Caco-2 (cell line): ENCODE results near the gene FAAP100. TPM values are rescaled to one million over a fixed set of nuclear protein-coding genes. Genes with fewer than 3 reads are reported as not detected.

Experiments used
- BruUV-seq: library from RNA; stranded (reverse); fragments of 400-500 nt; replicated peaks from 2 replicates; lab custom pipeline; 2021; lab: Mats Ljungman, UMichigan
- CTCF ChIA-PET: fragments of 300-600 bp; sonication (Branson Sonifier 250); formaldehyde crosslinking; loops from one replicate; lab custom pipeline; 2022; ENCODE audit warnings: antibody characterized with exemption; lab: Charles Lee
- POLR2A ChIA-PET: fragments of 300-600 bp; sonication (Branson Sonifier 250); formaldehyde crosslinking; loops from one replicate; lab custom pipeline; 2022; ENCODE audit warnings: antibody characterized with exemption; lab: Charles Lee
- DNase-seq, 2 experiments: peaks; one replicate each; pipeline versions ENCODE4 v3.0.0 to v3.0.0-alpha.2; 2020 to 2022
- H3K27me3 ChIP-seq: replicated peaks from 2 replicates; pipeline ENCODE4 v1.6.0; 2011; ENCODE audit warnings: low read length; ENCODE audit not compliant: control insufficient read depth, insufficient read depth
- H3K36me3 ChIP-seq: 2 replicates; pipeline ENCODE4 v1.5.1; 2011; ENCODE audit warnings: low read length; ENCODE audit not compliant: control insufficient read depth, insufficient read depth
- H3K4me1 ChIP-seq: fragments of 250-450 bp; sonication (Bioruptor Pico); 2 replicates; pipeline ENCODE4 v1.5.1; 2020; ENCODE audit warnings: mild to moderate bottlenecking
- H3K4me3 ChIP-seq: 2 replicates; pipeline ENCODE4 v1.5.1; 2011; ENCODE audit warnings: low read depth, mild to moderate bottlenecking, control low read depth, low read length
- H3K9me3 ChIP-seq: fragments of 250-450 bp; sonication (Bioruptor Pico); 2 replicates; pipeline ENCODE4 v1.5.1; 2020; ENCODE audit warnings: mild to moderate bottlenecking, moderate library complexity
- H3K27ac Mint-ChIP-seq: one replicate; pipeline ENCODE4 v1.8.0; 2022; ENCODE audit warnings: mixed read lengths; ENCODE audit not compliant: unreplicated experiment
- H3K27me3 Mint-ChIP-seq: one replicate; pipeline ENCODE4 v1.8.0; 2022; ENCODE audit warnings: mixed read lengths; ENCODE audit not compliant: insufficient read depth, unreplicated experiment
- H3K36me3 Mint-ChIP-seq: one replicate; pipeline ENCODE4 v1.8.0; 2022; ENCODE audit warnings: mild to moderate bottlenecking, mixed read lengths; ENCODE audit not compliant: insufficient read depth, unreplicated experiment
- H3K4me1 Mint-ChIP-seq: one replicate; pipeline ENCODE4 v1.8.0; 2022; ENCODE audit warnings: low read depth, mixed read lengths; ENCODE audit not compliant: unreplicated experiment
- H3K4me3 Mint-ChIP-seq: one replicate; pipeline ENCODE4 v1.8.0; 2022; ENCODE audit warnings: mild to moderate bottlenecking, moderate library complexity, mixed read lengths; ENCODE audit not compliant: unreplicated experiment
- H3K9me3 Mint-ChIP-seq: one replicate; pipeline ENCODE4 v1.8.0; 2022; ENCODE audit warnings: mixed read lengths; ENCODE audit not compliant: unreplicated experiment
- intact Hi-C: fragments of 100-400 bp; cut with micrococcal nuclease; formaldehyde crosslinking; loops from one replicate; pipeline ENCODE4 v1.10.0; 2022; ENCODE audit not compliant: unreplicated experiment
- total RNA-seq: library from RNA; stranded (reverse); gene quantifications from 2 replicates; pipeline ENCODE4 v1.2.3, GENCODE V29; 2022
- TF ChIP-seq, protein P1 (sequence below), 2 experiments: fragments of 200-600 bp in 1 of 2; IDR thresholded peaks; 1 replicate in 1 of 2; 2 replicates in 1 of 2; pipeline versions ENCODE4 v1.5.1 to v1.8.0; 2011 to 2022; ENCODE audit warnings: antibody characterized with exemption in 1 of 2, control low read depth in 1 of 2, inconsistent platforms in 1 of 2, low read depth in 1 of 2, low read length in 1 of 2, mild to moderate bottlenecking in 1 of 2, moderate library complexity in 1 of 2; ENCODE audit not compliant: insufficient read depth in 1 of 2, severe bottlenecking in 1 of 2, unreplicated experiment in 1 of 2

The FAAP100 gene
- total RNA-seq, 1 experiment from 2014 or later: 38.5 TPM

- Histone ChIP-seq H3K9me3 (no peaks in the 10 kb centered on the region), H3K4me3 (no peak overlapping the region), H3K36me3 (no peaks in the 10 kb centered on the region), H3K27me3 (no peaks in the 10 kb centered on the region), H3K4me1 (peaks cover 11% of the 10 kb centered on the region)
- H3K27me3 Mint-ChIP-seq: no peaks in the 10 kb centered on the region
- TF ChIP-seq, protein P1, sequence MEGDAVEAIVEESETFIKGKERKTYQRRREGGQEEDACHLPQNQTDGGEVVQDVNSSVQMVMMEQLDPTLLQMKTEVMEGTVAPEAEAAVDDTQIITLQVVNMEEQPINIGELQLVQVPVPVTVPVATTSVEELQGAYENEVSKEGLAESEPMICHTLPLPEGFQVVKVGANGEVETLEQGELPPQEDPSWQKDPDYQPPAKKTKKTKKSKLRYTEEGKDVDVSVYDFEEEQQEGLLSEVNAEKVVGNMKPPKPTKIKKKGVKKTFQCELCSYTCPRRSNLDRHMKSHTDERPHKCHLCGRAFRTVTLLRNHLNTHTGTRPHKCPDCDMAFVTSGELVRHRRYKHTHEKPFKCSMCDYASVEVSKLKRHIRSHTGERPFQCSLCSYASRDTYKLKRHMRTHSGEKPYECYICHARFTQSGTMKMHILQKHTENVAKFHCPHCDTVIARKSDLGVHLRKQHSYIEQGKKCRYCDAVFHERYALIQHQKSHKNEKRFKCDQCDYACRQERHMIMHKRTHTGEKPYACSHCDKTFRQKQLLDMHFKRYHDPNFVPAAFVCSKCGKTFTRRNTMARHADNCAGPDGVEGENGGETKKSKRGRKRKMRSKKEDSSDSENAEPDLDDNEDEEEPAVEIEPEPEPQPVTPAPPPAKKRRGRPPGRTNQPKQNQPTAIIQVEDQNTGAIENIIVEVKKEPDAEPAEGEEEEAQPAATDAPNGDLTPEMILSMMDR (IDR thresholded peaks at IDR 0.05; ENCODE audit: insufficient read depth in 1 of 2, low read depth in 1 of 2, low read length in 1 of 2, severe bottlenecking in 1 of 2, unreplicated experiment in 1 of 2): no peak
- H3K4me1 Mint-ChIP-seq: peaks cover 16% of the 10 kb centered on the region
- ChIA-PET POLR2A (interaction anchor here (0.6 to 1.6 kb wide), 2 partner anchors 20 to 44 kb away, joined by 3 to 4 read pairs; partner anchors contain the start of gene ACTG1), CTCF (interaction anchor here (0.7 kb wide), 2 partner anchors 26 to 197 kb away, joined by 4 to 5 read pairs; partner anchors contain the start of gene SLC38A10)
- intact Hi-C loops: no loop called here
- H3K9me3 Mint-ChIP-seq: no peaks in the 10 kb centered on the region
- no TSS peak for BruUV-seq
- H3K4me3 Mint-ChIP-seq: no peak overlapping the region
- no peak overlapping the region for H3K27ac Mint-ChIP-seq
- H3K36me3 Mint-ChIP-seq: peaks cover 5% of the 10 kb centered on the region
- no peak for DNase-seq
Observed at GRCh38 chr17:81492706-81493105, 59.4 kb downstream of the FAAP100 start.

GRCh38 chr17:81492202-81492601, 60.0 kb downstream of the FAAP100 start:
- no peaks in the 10 kb centered on the region for H3K9me3 Mint-ChIP-seq
- Histone ChIP-seq H3K4me3 (no peak overlapping the region), H3K9me3 (no peaks in the 10 kb centered on the region), H3K4me1 (peaks cover 11% of the 10 kb centered on the region), H3K36me3 (no peaks in the 10 kb centered on the region), H3K27me3 (no peaks in the 10 kb centered on the region)
- no peak for DNase-seq
- peaks cover 5% of the 10 kb centered on the region for H3K36me3 Mint-ChIP-seq
- H3K27ac Mint-ChIP-seq: no peak overlapping the region
- CTCF ChIA-PET: interaction anchor here (0.7 kb wide), 3 partner anchors 26 to 197 kb away, joined by 4 to 5 read pairs (median 4); partner anchors contain the start of gene SLC38A10
- no peaks in the 10 kb centered on the region for H3K27me3 Mint-ChIP-seq
- BruUV-seq: no TSS peak
- TF ChIP-seq, protein P1 (IDR thresholded peaks at IDR 0.05; ENCODE audit: insufficient read depth in 1 of 2, low read depth in 1 of 2, low read length in 1 of 2, severe bottlenecking in 1 of 2, unreplicated experiment in 1 of 2): no peak
- POLR2A ChIA-PET: interaction anchor here (0.6 to 1.6 kb wide), 3 partner anchors 21 to 83 kb away, joined by 3 to 4 read pairs (median 3); partner anchors contain the start of gene ACTG1
- peaks cover 16% of the 10 kb centered on the region for H3K4me1 Mint-ChIP-seq
- H3K4me3 Mint-ChIP-seq: no peak overlapping the region
- intact Hi-C loops: no loop called here

GRCh38 chr17:81491761-81492160, 60.4 kb downstream of the FAAP100 start:
- H3K4me3 ChIP-seq: no peak overlapping the region
- H3K36me3 ChIP-seq: no peaks in the 10 kb centered on the region
- Mint-ChIP-seq H3K4me1 (peaks cover 16% of the 10 kb centered on the region), H3K27me3 (no peaks in the 10 kb centered on the region), H3K27ac (no peak overlapping the region), H3K4me3 (no peak overlapping the region), H3K36me3 (peaks cover 5% of the 10 kb centered on the region), H3K9me3 (no peaks in the 10 kb centered on the region)
- DNase-seq: no peak
- intact Hi-C loops: no loop called here
- H3K4me1 ChIP-seq: peaks cover 11% of the 10 kb centered on the region
- TF ChIP-seq, protein P1 (IDR thresholded peaks at IDR 0.05; ENCODE audit: insufficient read depth in 1 of 2, low read depth in 1 of 2, low read length in 1 of 2, severe bottlenecking in 1 of 2, unreplicated experiment in 1 of 2): no peak
- H3K27me3 ChIP-seq: no peaks in the 10 kb centered on the region
- ChIA-PET POLR2A (interaction anchor here (0.6 to 1.6 kb wide), 2 partner anchors 21 to 82 kb away, joined by 3 to 4 read pairs; partner anchors contain the start of gene ACTG1), CTCF (interaction anchor here (0.7 kb wide), 1 partner anchor 32 kb away, joined by 4 read pairs; no protein-coding TSS in a partner anchor)
- no TSS peak for BruUV-seq
- H3K9me3 ChIP-seq: no peaks in the 10 kb centered on the region
